ENCODE measurements around the gene ADK.

ADK gene

GRCh38 chr10:74683621-74684364 is 532.8 kb downstream of the ADK start:
- DNase-seq: no peak

- no peak for DNase-seq
Observed at GRCh38 chr10:74684462-74684861, 533.4 kb downstream of the ADK start.

- no peak for DNase-seq
Observed at GRCh38 chr10:74685564-74685963, 534.5 kb downstream of the ADK start.

- DNase-seq: no peak
Observed at GRCh38 chr10:74690393-74690792, 539.4 kb downstream of the ADK start.

GRCh38 chr10:74691164-74691563 is 540.1 kb downstream of the ADK start:
- no peak for DNase-seq

GRCh38 chr10:74704629-74705357 is 553.8 kb downstream of the ADK start:
- no peak for DNase-seq

GRCh38 chr10:74705358-74705980 is 554.4 kb downstream of the ADK start:
- DNase-seq: no peak

GRCh38 chr10:74706966-74707365 is 555.9 kb downstream of the ADK start:
- no peak for DNase-seq

GRCh38 chr10:74708246-74708645 is 557.2 kb downstream of the ADK start:
- no peak for DNase-seq

GRCh38 chr10:74718208-74718607 is 567.2 kb downstream of the ADK start:
- DNase-seq: no peak

- DNase-seq: no peak
Observed at GRCh38 chr10:74728225-74728624, 577.2 kb downstream of the ADK start.

GRCh38 chr10:74730246-74730645 is 579.2 kb downstream of the ADK start:
- DNase-seq: no peak

- DNase-seq: no peak
Observed at GRCh38 chr10:74733612-74734011, 582.6 kb downstream of the ADK start.

GRCh38 chr10:74736029-74736428 is 585.0 kb downstream of the ADK start:
- DNase-seq: no peak

- no peak for DNase-seq
Observed at GRCh38 chr10:74738052-74738451, 587.0 kb downstream of the ADK start.

GRCh38 chr10:74738542-74738941 is 587.5 kb downstream of the ADK start:
- DNase-seq: no peak

GRCh38 chr10:74738985-74739567 is 588.1 kb downstream of the ADK start:
- peak; percentile 44 for DNase-seq

- DNase-seq: no peak
Observed at GRCh38 chr10:74743401-74743800, 592.4 kb downstream of the ADK start.

GRCh38 chr10:74745449-74745848 is 594.4 kb downstream of the ADK start:
- DNase-seq: no peak

- DNase-seq: no peak
Observed at GRCh38 chr10:74746813-74747212, 595.8 kb downstream of the ADK start.

- DNase-seq: no peak
Observed at GRCh38 chr10:74748468-74749031, 597.5 kb downstream of the ADK start.

- peak; percentile 16 for DNase-seq
Observed at GRCh38 chr10:74750848-74751274, 599.8 kb downstream of the ADK start.

GRCh38 chr10:74752371-74753040 is 601.5 kb downstream of the ADK start:
- DNase-seq: no peak

All from CD4-positive, alpha-beta T cell treated with Interleukin-12 subunit alpha and Interleukin-12 subunit beta, for 1 hour (primary cell).